Measurements from ENCODE around the gene PTPN20.
A peak's percentile ranks its signal among the peaks of the same experiment; 100 is the strongest.

GRCh38 chr10:47031211-47031900 lies 120.1 kb downstream of the PTPN20 start:
- peak in 1 of 12 donors; percentile 6 for TF ChIP-seq CTCF (IDR thresholded peaks at IDR 0.05)
- TF ChIP-seq POLR2A (IDR thresholded peaks at IDR 0.05), result no peak
